Spinal cord (tissue), 10 donors: ENCODE measurements around the gene SYCP1. TPM values are rescaled to one million over a fixed set of nuclear protein-coding genes. Genes with fewer than 3 reads are reported as not detected.
"Not testable (repeated sequence)": the region's sequence is repeated elsewhere in the genome, so short reads cannot be mapped to it uniquely, and the experiment has no call there.

Source experiments
- DNase-seq, 6 donors: peaks; one replicate each; pipeline versions ENCODE4 v3.0.0 to v3.0.0-alpha.2; 2013 to 2015; ENCODE audit warnings: low spot score in 6 of 6, low read depth in 4 of 6
- H3K27ac ChIP-seq: one replicate; pipeline ENCODE4 v1.5.1; 2013; ENCODE audit warnings: low read depth, low read length, control low read depth
- H3K27me3 ChIP-seq: one replicate; pipeline ENCODE4 v1.6.1; 2013; ENCODE audit warnings: low read length; ENCODE audit not compliant: control insufficient read depth, insufficient read depth
- H3K36me3 ChIP-seq: one replicate; pipeline ENCODE4 v1.6.1; 2013; ENCODE audit warnings: low read length; ENCODE audit not compliant: control insufficient read depth, insufficient read depth
- H3K4me1 ChIP-seq: one replicate; pipeline ENCODE4 v1.6.1; 2013; ENCODE audit warnings: low read length; ENCODE audit not compliant: control insufficient read depth, insufficient read depth
- H3K4me3 ChIP-seq: one replicate; pipeline ENCODE4 v1.5.1; 2013; ENCODE audit warnings: low read depth, low read length, control low read depth
- H3K9me3 ChIP-seq: one replicate; pipeline ENCODE4 v1.6.1; 2013; ENCODE audit warnings: low read length; ENCODE audit not compliant: control insufficient read depth, insufficient read depth
- WGBS: methylation state at CpG from one replicate; pipeline ENCODE4 v1.1.5; 2013; ENCODE audit warnings: missing lambda C conversion rate; ENCODE audit not compliant: insufficient coverage; 5-methylcytosine and 5-hydroxymethylcytosine counted together
- polyA plus RNA-seq, 2 donors: library from polyadenylated mRNA; unstranded; fragments of 120-200 nt; gene quantifications; one replicate each; pipeline ENCODE4 v1.2.1, GENCODE V29; 2013; ENCODE audit not compliant: insufficient read length in 2 of 2
- total RNA-seq, 2 donors: library from RNA; depleted of rRNA in 1 of 2; stranded (reverse); fragments of 120-200 nt in 1 of 2; fragments of >200 nt in 1 of 2; gene quantifications; one replicate each; pipeline versions ENCODE4 v1.2.3 to v1.2.4, GENCODE V29; 2013 to 2014
- donor health status: healthy.

Gene SYCP1
- total and polyA plus RNA-seq, 4 donors, result 0.11 to 0.48 TPM; not detected in 2

DNA sequence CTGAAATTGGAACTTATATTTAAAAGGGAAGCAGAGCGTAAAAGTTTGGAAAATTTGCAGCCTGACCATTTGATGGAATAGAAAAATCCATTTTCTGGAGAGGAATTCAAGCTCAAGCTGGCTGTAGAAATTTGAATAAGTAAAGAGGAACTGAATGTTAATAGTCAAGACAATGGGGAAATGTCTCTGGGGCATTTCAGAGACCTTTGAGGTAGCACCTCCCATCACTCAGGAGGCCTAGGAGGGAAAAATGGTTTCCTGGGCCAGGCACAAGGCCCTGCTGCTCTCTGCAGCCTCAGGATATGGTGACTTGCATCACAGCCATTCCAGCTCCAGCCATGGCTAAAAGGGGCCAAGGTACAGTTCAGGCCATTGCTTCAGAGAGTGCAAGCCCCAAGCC is 157.3 kb downstream of the SYCP1 start:
- no peaks in the 10 kb centered on the region for H3K4me1 ChIP-seq
- no peak overlapping the region for H3K4me3 ChIP-seq
- no peak overlapping the region for H3K27ac ChIP-seq
- whole genome bisulfite sequencing, result 93% methylated on average over 1 of the region's 1 CpG
- H3K9me3 ChIP-seq, result no peaks in the 10 kb centered on the region
- no peaks in the 10 kb centered on the region for H3K36me3 ChIP-seq
- DNase-seq, result no peak
- no peaks in the 10 kb centered on the region for H3K27me3 ChIP-seq

DNA sequence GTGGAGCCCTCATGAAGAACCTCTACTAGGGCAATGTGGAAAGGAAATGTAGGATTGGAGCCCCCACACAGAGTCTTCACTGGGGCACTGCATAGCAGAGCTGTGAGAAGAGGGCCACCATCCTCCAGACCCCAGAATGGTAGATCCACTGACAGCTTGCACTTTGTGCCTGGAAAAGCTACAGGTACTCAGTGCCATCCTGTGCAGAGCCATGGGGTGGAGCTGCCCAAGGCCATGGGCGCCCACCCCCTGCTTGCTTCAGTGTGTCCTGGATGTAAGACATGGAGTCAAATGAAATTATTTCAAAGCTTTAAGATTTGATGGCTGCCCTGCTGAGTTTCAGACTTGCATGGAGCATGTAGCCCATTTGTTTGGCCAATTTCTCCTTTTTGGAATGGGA is 157.8 kb downstream of the SYCP1 start:
- DNase-seq, result no peak
- no peaks in the 10 kb centered on the region for H3K9me3 ChIP-seq
- 55% methylated on average over 1 of the region's 1 CpG for WGBS
- H3K4me1 ChIP-seq, result no peaks in the 10 kb centered on the region
- H3K4me3 ChIP-seq, result no peak overlapping the region
- no peaks in the 10 kb centered on the region for H3K36me3 ChIP-seq
- H3K27me3 ChIP-seq, result no peaks in the 10 kb centered on the region
- no peak overlapping the region for H3K27ac ChIP-seq

DNA sequence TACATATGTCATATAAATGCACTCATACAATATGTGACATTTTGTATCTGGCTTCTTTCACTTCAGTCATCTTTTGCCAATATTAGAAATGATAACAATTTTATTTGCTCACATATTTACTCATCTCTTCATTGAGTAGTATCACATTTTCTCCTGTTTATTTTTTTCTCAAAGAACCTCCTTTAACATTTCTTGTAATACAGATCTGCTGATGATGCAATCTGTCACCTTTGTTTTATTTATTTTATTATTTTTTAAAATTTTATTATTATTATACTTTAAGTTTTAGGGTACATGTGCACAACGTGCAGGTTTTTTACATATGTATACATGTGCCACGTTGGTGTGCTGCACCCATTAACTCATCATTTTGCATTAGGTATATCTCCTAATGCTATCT is 159.1 kb downstream of the SYCP1 start:
- Histone ChIP-seq H3K27ac (no peak overlapping the region), H3K9me3 (no peaks in the 10 kb centered on the region), H3K36me3 (no peaks in the 10 kb centered on the region), H3K4me3 (no peak overlapping the region), H3K4me1 (no peaks in the 10 kb centered on the region), H3K27me3 (no peaks in the 10 kb centered on the region)
- WGBS, result no CpG with 5 or more reads among the region's 2 CpGs
- no peak for DNase-seq

DNA sequence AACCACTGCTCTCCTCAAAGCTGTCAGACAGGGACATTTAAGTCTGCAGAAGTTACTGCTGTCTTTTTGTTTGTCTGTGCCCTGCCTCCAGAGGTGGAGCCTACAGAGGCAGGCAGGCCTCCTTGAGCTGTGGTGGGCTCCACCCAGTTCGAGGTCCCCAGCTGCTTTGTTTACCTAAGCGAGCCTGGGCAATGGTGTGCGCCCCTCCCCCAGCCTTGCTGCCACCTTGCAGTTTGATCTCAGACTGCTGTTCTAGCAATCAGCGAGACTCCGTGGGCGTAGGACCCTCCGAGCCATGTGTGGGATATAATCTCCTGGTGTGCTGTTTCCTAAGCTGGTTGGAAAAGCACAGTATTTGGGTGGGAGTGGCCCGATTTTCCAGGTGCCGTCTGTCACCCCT is 164.9 kb downstream of the SYCP1 start:
- not testable (repeated sequence) for DNase-seq

DNA sequence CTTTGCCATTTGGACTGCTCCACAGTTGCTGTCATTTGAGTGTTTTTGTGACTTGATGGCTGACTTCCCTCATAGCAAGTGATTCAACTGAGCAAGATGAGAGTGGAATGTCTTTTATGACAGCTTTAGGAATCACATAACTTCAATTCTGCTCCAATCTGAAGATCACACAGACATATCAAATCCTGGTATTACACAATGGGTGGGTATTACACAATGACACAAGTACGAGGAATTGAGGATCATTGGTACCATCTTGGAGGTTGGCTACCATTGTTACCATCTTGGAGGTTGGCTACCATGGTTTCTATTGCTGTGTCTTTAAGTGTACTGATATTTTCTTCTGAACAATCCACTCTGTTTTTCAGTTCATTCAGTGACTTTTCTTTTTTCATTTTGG is 166.5 kb downstream of the SYCP1 start:
- Histone ChIP-seq H3K27ac (no peak overlapping the region), H3K4me3 (no peak overlapping the region), H3K4me1 (no peaks in the 10 kb centered on the region), H3K27me3 (no peaks in the 10 kb centered on the region), H3K9me3 (no peaks in the 10 kb centered on the region), H3K36me3 (no peaks in the 10 kb centered on the region)
- no CpG with 5 or more reads among the region's 1 CpG for WGBS
- no peak for DNase-seq

More for the DNA sequence above, 164.9 kb downstream of the SYCP1 start:
- not testable (repeated sequence) for H3K36me3 ChIP-seq, H3K27me3 ChIP-seq, H3K9me3 ChIP-seq, H3K4me3 ChIP-seq, H3K4me1 ChIP-seq, H3K27ac ChIP-seq
- 91% methylated on average over 9 of the region's 9 CpGs for WGBS

DNA sequence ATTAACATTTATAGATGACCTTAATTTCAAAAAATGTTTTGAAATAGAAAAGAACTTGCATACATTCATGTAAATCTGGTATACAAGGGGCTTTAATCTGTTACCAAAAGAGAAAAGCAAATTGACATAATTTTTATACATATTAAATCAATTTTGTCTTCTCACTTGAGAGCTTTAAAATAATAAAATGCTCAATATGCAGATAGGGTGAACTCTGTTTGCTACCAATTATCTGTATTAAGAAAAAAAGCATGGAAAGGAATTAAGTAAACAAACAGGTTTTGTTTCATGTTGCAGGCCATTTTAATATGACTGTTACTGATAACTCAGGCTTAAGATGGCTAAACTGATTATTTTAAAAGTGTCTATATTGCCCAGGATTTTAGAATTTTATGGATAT is 168.9 kb downstream of the SYCP1 start:
- Histone ChIP-seq H3K9me3 (no peaks in the 10 kb centered on the region), H3K4me1 (no peaks in the 10 kb centered on the region), H3K4me3 (no peak overlapping the region), H3K27ac (no peak overlapping the region), H3K27me3 (no peaks in the 10 kb centered on the region), H3K36me3 (no peaks in the 10 kb centered on the region)
- no peak for DNase-seq

DNA sequence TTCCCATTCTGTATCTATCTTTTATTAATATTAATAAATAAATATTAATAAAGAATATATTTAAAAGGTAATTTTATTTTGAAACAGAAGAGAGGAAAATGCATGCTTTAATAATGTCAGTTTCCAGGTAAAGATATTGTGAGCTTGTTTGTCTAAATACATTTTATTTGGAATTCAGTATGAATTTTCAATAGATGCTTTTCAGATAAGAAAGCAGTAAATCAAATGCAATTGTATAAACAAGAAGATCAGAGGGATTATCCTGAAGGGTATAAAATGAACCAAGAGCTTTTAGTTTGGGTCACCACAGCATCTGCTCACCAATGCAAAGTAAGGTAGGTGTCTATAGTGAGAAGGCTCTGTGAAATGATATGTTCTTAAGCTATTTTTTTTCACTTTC is 174.9 kb downstream of the SYCP1 start, which contains the start of gene TSHB:
TSS of gene TSHB (plus strand) at position 301 of the 400 bp plus-strand sequence. CDS start 3,537 bp downstream, outside the sequence.
- H3K27ac ChIP-seq, result no peak within 1 kb of the TSS
- no peaks in the 10 kb centered on the region for H3K9me3 ChIP-seq
- no peak for DNase-seq
- no peaks in the 10 kb centered on the region for H3K27me3 ChIP-seq
- H3K4me1 ChIP-seq, result no peaks in the 10 kb centered on the region
- no peak within 1 kb of the TSS for H3K4me3 ChIP-seq
- no peaks in the 10 kb centered on the region for H3K36me3 ChIP-seq

DNA sequence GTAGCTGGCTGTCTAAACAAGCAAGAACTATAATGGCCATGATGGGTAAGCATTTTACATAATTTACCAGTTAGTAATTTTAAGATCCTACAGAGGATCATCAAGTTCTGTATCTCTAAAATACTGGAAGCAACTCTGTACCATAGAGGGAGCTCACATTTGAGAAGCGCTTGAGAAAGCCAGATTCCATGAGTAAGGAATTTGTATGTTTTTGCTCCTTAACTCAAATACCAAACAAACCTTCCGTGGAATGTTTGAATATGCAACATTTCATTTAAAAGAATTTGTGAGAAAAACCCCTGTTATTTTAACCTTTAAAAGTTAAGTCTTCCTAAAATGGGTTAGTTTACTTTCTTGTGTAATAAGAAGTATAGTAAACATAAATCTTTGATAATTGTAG is 176.9 kb downstream of the SYCP1 start:
- DNase-seq, result no peak
- no peak overlapping the region for H3K27ac ChIP-seq
- H3K36me3 ChIP-seq, result no peaks in the 10 kb centered on the region
- no CpG with 5 or more reads among the region's 2 CpGs for WGBS
- H3K9me3 ChIP-seq, result no peaks in the 10 kb centered on the region
- H3K4me1 ChIP-seq, result no peaks in the 10 kb centered on the region
- H3K4me3 ChIP-seq, result no peak overlapping the region
- H3K27me3 ChIP-seq, result no peaks in the 10 kb centered on the region

DNA sequence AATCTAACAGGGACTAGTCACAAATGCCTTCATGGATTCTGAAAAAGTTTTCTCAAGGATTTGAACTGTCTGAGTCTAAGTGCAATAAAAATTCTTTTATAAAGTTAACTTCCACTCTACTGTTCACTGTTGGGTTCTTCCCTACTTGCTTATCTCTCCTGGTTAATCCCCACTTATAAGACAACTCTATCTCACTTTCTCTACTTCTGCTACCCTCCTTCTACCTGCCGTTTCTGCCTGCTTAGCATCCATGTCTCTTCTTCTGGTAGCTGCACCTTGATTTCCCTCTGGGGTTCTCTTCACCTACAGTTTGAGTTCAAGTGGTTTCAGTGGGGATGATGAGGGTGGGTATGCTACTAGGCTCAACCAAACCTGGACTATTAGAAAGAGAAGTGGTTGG is 181.0 kb downstream of the SYCP1 start:
- no CpG with 5 or more reads among the region's 1 CpG for WGBS
- Histone ChIP-seq H3K36me3 (no peaks in the 10 kb centered on the region), H3K9me3 (no peaks in the 10 kb centered on the region), H3K27ac (no peak overlapping the region), H3K4me1 (no peaks in the 10 kb centered on the region), H3K27me3 (no peaks in the 10 kb centered on the region), H3K4me3 (no peak overlapping the region)
- DNase-seq, result no peak

DNA sequence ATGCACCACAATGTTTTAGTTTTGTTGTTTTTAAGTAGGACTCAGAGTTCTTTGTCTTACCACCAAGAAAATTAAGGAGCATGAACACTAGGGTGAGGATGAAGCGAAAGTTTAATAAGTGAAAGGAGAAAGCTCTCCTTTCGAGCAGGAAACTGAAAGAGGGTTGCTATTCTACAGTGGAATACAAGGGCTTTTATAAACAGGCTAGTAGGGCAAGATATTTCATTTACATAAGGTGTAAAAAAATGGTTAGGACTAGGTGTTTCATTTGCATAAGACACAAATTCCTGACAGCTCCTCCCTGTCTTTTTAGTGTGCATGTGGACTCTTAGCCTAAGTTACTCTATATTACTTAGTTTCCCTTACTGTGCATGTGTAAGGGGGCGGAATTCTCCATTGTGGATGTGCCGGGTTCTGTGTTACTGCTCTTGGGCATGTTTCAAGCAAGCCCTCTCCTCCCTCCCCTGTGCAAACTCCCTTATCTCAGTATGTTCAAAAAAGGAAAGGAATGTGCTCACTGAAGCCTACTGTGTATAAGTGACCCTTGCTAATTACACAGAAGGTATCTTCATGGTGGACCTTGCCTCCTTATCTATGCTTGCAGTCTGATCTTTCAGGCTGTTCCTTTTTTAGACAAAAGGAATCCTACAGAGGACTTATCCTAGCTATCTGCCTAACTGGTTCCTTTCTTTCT is 182.3 kb downstream of the SYCP1 start:
- no peaks in the 10 kb centered on the region for H3K4me1 ChIP-seq
- 71% methylated on average over 1 of the region's 4 CpGs for WGBS
- H3K36me3 ChIP-seq, result no peaks in the 10 kb centered on the region
- no peaks in the 10 kb centered on the region for H3K27me3 ChIP-seq
- DNase-seq, result no peak
- no peak overlapping the region for H3K27ac ChIP-seq
- no peaks in the 10 kb centered on the region for H3K9me3 ChIP-seq
- no peak overlapping the region for H3K4me3 ChIP-seq
